PC-3 (cell line): Measurements from ENCODE around the gene FAM151A. TPM values are rescaled to one million over a fixed set of nuclear protein-coding genes. Genes with fewer than 3 reads are reported as not detected.

ENCODE experiments used
- ATAC-seq: fragments of 200-7000 bp; cut with Tn5 transposase; 2 replicates; pipeline ENCODE4 v1.9.1; 2020; ENCODE audit warnings: mild to moderate bottlenecking, moderate library complexity
- BruUV-seq: library from RNA; stranded (reverse); fragments of 400-500 nt; replicated peaks from 2 replicates; lab custom pipeline; 2021; lab: Mats Ljungman, UMichigan
- CTCF ChIA-PET: fragments of 300-600 bp; sonication (Branson Sonifier 250); formaldehyde crosslinking; loops from one replicate; lab custom pipeline; 2022; ENCODE audit warnings: antibody characterized with exemption; lab: Charles Lee
- POLR2A ChIA-PET: fragments of 300-600 bp; sonication (Branson Sonifier 250); formaldehyde crosslinking; loops from one replicate; lab custom pipeline; 2022; ENCODE audit warnings: antibody characterized with exemption; ENCODE audit not compliant: unreplicated experiment; lab: Charles Lee
- DNase-seq: peaks from one replicate; pipeline ENCODE4 v3.0.0-alpha.2; 2015
- H2AFZ ChIP-seq: fragments of 300-600 bp; sonication (generic); 2 replicates; pipeline ENCODE4 v1.6.0; 2016; ENCODE audit warnings: antibody characterized with exemption, low read length
- H3F3A ChIP-seq: fragments of 300-600 bp; sonication (generic); one replicate; pipeline ENCODE4 v1.6.0; 2017; ENCODE audit warnings: antibody characterized with exemption, low read length, control low read depth, mild to moderate bottlenecking; ENCODE audit not compliant: unreplicated experiment
- H3K27ac ChIP-seq: fragments of 300-600 bp; sonication (generic); 2 replicates; pipeline ENCODE4 v1.5.1; 2016; ENCODE audit warnings: mild to moderate bottlenecking, low read length
- H3K27me3 ChIP-seq: fragments of 300-600 bp; sonication (generic); 2 replicates; pipeline ENCODE4 v1.6.1; 2016; ENCODE audit warnings: low read length, mixed read lengths
- H3K36me3 ChIP-seq: fragments of 300-600 bp; sonication (generic); 2 replicates; pipeline ENCODE4 v1.6.1; 2016; ENCODE audit warnings: low read depth, mixed run types, low read length, mixed read lengths
- H3K4me1 ChIP-seq: fragments of 300-600 bp; sonication (generic); 2 replicates; pipeline ENCODE4 v1.5.1; 2016; ENCODE audit warnings: low read length; ENCODE audit not compliant: insufficient read depth
- H3K4me2 ChIP-seq: fragments of 300-600 bp; sonication (generic); 2 replicates; pipeline ENCODE4 v1.6.0; 2016; ENCODE audit warnings: low read length
- H3K4me3 ChIP-seq: fragments of 300-600 bp; sonication (generic); 2 replicates; pipeline ENCODE4 v1.5.1; 2016; ENCODE audit warnings: mild to moderate bottlenecking, low read length, mixed read lengths
- H3K79me2 ChIP-seq: fragments of 300-600 bp; sonication (generic); 2 replicates; pipeline ENCODE4 v1.6.1; 2017; ENCODE audit warnings: low read length, mixed read lengths
- H3K9ac ChIP-seq: fragments of 300-600 bp; sonication (generic); 2 replicates; pipeline ENCODE4 v1.6.0; 2016; ENCODE audit warnings: mild to moderate bottlenecking, low read length
- H3K9me2 ChIP-seq: fragments of 300-600 bp; sonication (generic); replicated peaks from 2 replicates; pipeline ENCODE4 v1.6.1; 2016; ENCODE audit warnings: mixed run types, low read length, mixed read lengths
- H3K9me3 ChIP-seq: fragments of 300-600 bp; sonication (generic); 2 replicates; pipeline ENCODE4 v1.6.1; 2016; ENCODE audit warnings: low read length, mixed read lengths
- H4K20me1 ChIP-seq: fragments of 300-600 bp; sonication (generic); 2 replicates; pipeline ENCODE4 v1.6.1; 2016; ENCODE audit warnings: low read length, mixed read lengths
- EZH2 ChIP-seq: fragments of 300-600 bp; sonication (generic); IDR thresholded peaks from one replicate; pipeline ENCODE4 v1.6.1; 2017; ENCODE audit warnings: antibody characterized with exemption, mild to moderate bottlenecking, low read length; ENCODE audit not compliant: unreplicated experiment
- EZH2phosphoT487 ChIP-seq: fragments of 300-600 bp; sonication (generic); IDR thresholded peaks from 2 replicates; pipeline ENCODE4 v1.6.1; 2018; ENCODE audit warnings: mild to moderate bottlenecking, antibody characterized with exemption, low read length, borderline replicate concordance
- intact Hi-C: fragments of 100-400 bp; cut with micrococcal nuclease; formaldehyde crosslinking; loops from 2 replicates; pipeline ENCODE4 v1.9.0; 2023
- total RNA-seq: library from RNA; depleted of rRNA; stranded (reverse); fragments of >200 nt; gene quantifications from 2 replicates; pipeline ENCODE4 v1.2.3, GENCODE V29; 2014
- TF ChIP-seq, protein P1 (sequence below): fragments of 300-600 bp; sonication (generic); conservative IDR thresholded peaks from 2 replicates; pipeline ENCODE4 v1.5.1; 2017; ENCODE audit warnings: antibody characterized with exemption, low read depth, mild to moderate bottlenecking, low read length

The FAM151A gene
- total RNA-seq, 1 experiment from 2014 or later = not detected

DNA sequence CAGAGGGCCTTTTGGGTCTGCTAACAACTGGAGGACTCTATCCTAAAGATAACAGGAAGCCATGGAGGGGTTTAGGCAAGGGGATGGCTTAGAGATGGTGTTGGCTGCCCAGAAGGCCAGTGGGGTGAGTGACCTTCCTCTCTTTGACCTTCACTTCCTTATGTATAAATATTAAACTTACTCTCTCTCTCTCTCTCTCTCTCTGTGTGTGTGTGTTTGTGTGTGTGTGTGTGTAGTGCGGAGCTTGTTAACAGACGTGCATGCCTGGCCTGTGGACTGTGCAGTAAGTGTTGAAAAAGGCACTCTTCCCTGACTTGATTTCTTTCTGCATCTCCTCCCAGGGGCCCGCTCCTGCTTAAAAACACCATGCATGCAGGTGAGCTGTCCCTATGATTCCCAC is 28.3 kb upstream of the FAM151A start:
- BruUV-seq = no TSS peak
- DNase-seq = no peak
- intact Hi-C loops = no loop called here
- H4K20me1 ChIP-seq = no peaks in the 10 kb centered on the region
- H3K36me3 ChIP-seq = no peaks in the 10 kb centered on the region
- no peak overlapping the region for H3K9ac ChIP-seq
- no peaks in the 10 kb centered on the region for H3K9me3 ChIP-seq
- TF ChIP-seq EZH2 = no peak
- TF ChIP-seq EZH2phosphoT487 = no peak
- TF ChIP-seq, protein P1, sequence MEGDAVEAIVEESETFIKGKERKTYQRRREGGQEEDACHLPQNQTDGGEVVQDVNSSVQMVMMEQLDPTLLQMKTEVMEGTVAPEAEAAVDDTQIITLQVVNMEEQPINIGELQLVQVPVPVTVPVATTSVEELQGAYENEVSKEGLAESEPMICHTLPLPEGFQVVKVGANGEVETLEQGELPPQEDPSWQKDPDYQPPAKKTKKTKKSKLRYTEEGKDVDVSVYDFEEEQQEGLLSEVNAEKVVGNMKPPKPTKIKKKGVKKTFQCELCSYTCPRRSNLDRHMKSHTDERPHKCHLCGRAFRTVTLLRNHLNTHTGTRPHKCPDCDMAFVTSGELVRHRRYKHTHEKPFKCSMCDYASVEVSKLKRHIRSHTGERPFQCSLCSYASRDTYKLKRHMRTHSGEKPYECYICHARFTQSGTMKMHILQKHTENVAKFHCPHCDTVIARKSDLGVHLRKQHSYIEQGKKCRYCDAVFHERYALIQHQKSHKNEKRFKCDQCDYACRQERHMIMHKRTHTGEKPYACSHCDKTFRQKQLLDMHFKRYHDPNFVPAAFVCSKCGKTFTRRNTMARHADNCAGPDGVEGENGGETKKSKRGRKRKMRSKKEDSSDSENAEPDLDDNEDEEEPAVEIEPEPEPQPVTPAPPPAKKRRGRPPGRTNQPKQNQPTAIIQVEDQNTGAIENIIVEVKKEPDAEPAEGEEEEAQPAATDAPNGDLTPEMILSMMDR = no peak
- no peak overlapping the region for H3K4me3 ChIP-seq
- H3K27ac ChIP-seq = no peak overlapping the region
- H2AFZ ChIP-seq = no peak overlapping the region
- H3K4me1 ChIP-seq = no peaks in the 10 kb centered on the region
- H3K9me2 ChIP-seq = no peaks in the 10 kb centered on the region
- H3K27me3 ChIP-seq = peaks cover 23% of the 10 kb centered on the region; the same call in 1 of the 2 replicates
- no peak for ATAC-seq
- POLR2A ChIA-PET = interaction anchor here (0.6 kb wide), 1 partner anchor 23 kb away, joined by 5 read pairs; no protein-coding TSS in a partner anchor
- CTCF ChIA-PET = no interaction called here
- no peaks in the 10 kb centered on the region for H3K79me2 ChIP-seq
- no peaks in the 10 kb centered on the region for H3F3A ChIP-seq
- H3K4me2 ChIP-seq = no peak overlapping the region

DNA sequence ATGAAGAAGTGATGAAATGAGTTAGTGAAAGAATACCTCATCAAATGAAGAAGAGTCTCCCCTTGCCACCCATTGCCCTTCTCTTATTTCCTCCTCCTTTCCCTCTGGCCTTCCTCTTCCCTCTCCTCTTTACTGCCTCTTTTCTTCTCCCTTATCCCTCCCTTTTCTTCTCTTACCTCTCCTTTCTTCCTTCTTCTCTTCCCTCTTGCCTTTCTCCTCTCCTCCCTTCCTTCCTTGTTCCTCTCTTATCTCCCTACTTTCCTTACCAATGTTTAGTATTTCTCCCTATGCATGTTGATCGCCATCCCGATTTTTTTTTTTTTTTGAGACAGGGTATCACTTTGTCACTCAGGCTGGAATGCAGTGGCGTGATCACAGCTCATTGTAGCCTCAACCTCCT is 27.1 kb upstream of the FAM151A start:
- no peak overlapping the region for H3K27ac ChIP-seq
- H3K4me2 ChIP-seq = no peak overlapping the region
- H3K4me1 ChIP-seq = no peaks in the 10 kb centered on the region
- CTCF ChIA-PET = no interaction called here
- H3K79me2 ChIP-seq = no peaks in the 10 kb centered on the region
- no peak overlapping the region for H3K9ac ChIP-seq
- H4K20me1 ChIP-seq = no peaks in the 10 kb centered on the region
- H3K36me3 ChIP-seq = no peaks in the 10 kb centered on the region
- TF ChIP-seq EZH2phosphoT487 = no peak
- no peak for TF ChIP-seq EZH2
- TF ChIP-seq, protein P1 = no peak
- no peaks in the 10 kb centered on the region for H3K9me2 ChIP-seq
- H2AFZ ChIP-seq = no peak overlapping the region
- no peak overlapping the region for H3K4me3 ChIP-seq
- POLR2A ChIA-PET = no interaction called here
- ATAC-seq (no peak), DNase-seq (no peak)
- peaks cover 23% of the 10 kb centered on the region; the same call in 1 of the 2 replicates for H3K27me3 ChIP-seq
- no TSS peak for BruUV-seq
- H3F3A ChIP-seq = no peaks in the 10 kb centered on the region
- intact Hi-C loops = no loop called here
- H3K9me3 ChIP-seq = no peaks in the 10 kb centered on the region

DNA sequence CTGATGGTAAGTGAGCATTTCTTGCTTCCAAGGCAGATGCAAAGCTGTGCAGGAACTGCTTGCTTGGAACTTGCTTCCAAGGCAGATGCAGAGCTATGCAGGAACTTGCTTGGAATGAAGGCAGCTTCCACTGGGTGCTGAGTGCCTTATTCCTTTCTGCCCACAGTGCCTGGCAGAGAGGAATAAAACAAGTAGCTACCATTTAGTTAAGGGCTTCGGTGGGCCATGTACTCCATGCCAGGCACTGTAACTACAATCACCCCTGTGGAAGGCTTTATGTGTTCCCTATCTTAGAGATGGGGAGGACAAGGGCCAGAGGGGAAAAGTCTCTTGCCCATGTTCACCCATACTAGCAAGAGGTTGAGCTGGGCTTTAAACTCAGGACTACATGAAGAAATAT is 26.6 kb upstream of the FAM151A start:
- TF ChIP-seq, protein P1 = no peak
- TF ChIP-seq EZH2 = no peak
- TF ChIP-seq EZH2phosphoT487 = no peak
- Histone ChIP-seq H3K9me3 (no peaks in the 10 kb centered on the region), H3K4me2 (no peak overlapping the region), H3K9me2 (no peaks in the 10 kb centered on the region), H3K9ac (no peak overlapping the region), H3K27me3 (peaks cover 23% of the 10 kb centered on the region; the same call in 1 of the 2 replicates), H4K20me1 (no peaks in the 10 kb centered on the region), H3K4me1 (no peaks in the 10 kb centered on the region), H3K79me2 (no peaks in the 10 kb centered on the region), H3K27ac (no peak overlapping the region), H3K4me3 (no peak overlapping the region), H3F3A (no peaks in the 10 kb centered on the region), H2AFZ (no peak overlapping the region), H3K36me3 (no peaks in the 10 kb centered on the region)
- ChIA-PET CTCF (no interaction called here), POLR2A (no interaction called here)
- intact Hi-C loops = no loop called here
- ATAC-seq (no peak), DNase-seq (no peak)
- no TSS peak for BruUV-seq
